ENCODE measurements around the gene YTHDC1.
"Not testable (repeated sequence)": the region's sequence is repeated elsewhere in the genome, so short reads cannot be mapped to it uniquely, and the experiment has no call there.

Gene YTHDC1

GRCh38 chr4:68287704-68288392 is 62.0 kb downstream of the YTHDC1 start:
- DNase-seq, result no peak

- DNase-seq, result no peak
Measured at GRCh38 chr4:68283714-68284113, 66.2 kb downstream of the YTHDC1 start.

- DNase-seq, result no peak
Measured at GRCh38 chr4:68283095-68283494, 66.8 kb downstream of the YTHDC1 start.

GRCh38 chr4:68281796-68282740 is 67.8 kb downstream of the YTHDC1 start:
- not testable (repeated sequence) for DNase-seq

GRCh38 chr4:68278029-68278428 is 71.9 kb downstream of the YTHDC1 start:
- DNase-seq, result no peak

- no peak for DNase-seq
Measured at GRCh38 chr4:68277627-68278026, 72.3 kb downstream of the YTHDC1 start.

- DNase-seq, result no peak
Measured at GRCh38 chr4:68272860-68273259, 77.0 kb downstream of the YTHDC1 start.

GRCh38 chr4:68272380-68272779 is 77.5 kb downstream of the YTHDC1 start:
- no peak for DNase-seq

- DNase-seq, result peak; percentile 58
Measured at GRCh38 chr4:68271851-68272357, 78.0 kb downstream of the YTHDC1 start.

- peak; percentile 10 for DNase-seq
Measured at GRCh38 chr4:68267433-68267944, 82.4 kb downstream of the YTHDC1 start.

- DNase-seq, result no peak
Measured at GRCh38 chr4:68264875-68265565, 84.9 kb downstream of the YTHDC1 start.

Measured in hematopoietic multipotent progenitor cell treated with erythropoietin and hydrocortisone succinate and interleukin-3 and kit ligand, for 6 days (in vitro differentiated cells).